GM10266 (cell line): ENCODE measurements around the gene TELO2.

ENCODE experiments used
- DNase-seq: peaks from one replicate; pipeline ENCODE4 v3.0.0; 2012; ENCODE audit errors: extremely low spot score
- CTCF ChIP-seq: IDR thresholded peaks from 2 replicates; pipeline ENCODE4 v1.5.1; 2012; ENCODE audit warnings: mild to moderate bottlenecking, low read depth; ENCODE audit not compliant: control insufficient read depth, insufficient read depth; ENCODE audit errors: missing control alignments

TELO2 gene

GRCh38 chr16:1528921-1529537 is 35.9 kb downstream of the TELO2 start:
- DNase-seq, result no peak
- TF ChIP-seq CTCF, result no peak

GRCh38 chr16:1530349-1530882 is 37.3 kb downstream of the TELO2 start:
- TF ChIP-seq CTCF, result no peak
- DNase-seq, result no peak

GRCh38 chr16:1530883-1531637 is 37.9 kb downstream of the TELO2 start:
- TF ChIP-seq CTCF, result no peak
- no peak for DNase-seq

- no peak for TF ChIP-seq CTCF
- DNase-seq, result no peak
These were observed 38.4 kb downstream of the TELO2 start for GRCh38 chr16:1531638-1531910.

GRCh38 chr16:1532081-1532760 is 39.1 kb downstream of the TELO2 start:
- DNase-seq, result no peak
- TF ChIP-seq CTCF, result no peak

- TF ChIP-seq CTCF, result no peak
- DNase-seq, result no peak
These were observed 39.6 kb downstream of the TELO2 start for GRCh38 chr16:1532771-1533170.

- TF ChIP-seq CTCF, result no peak
- no peak for DNase-seq
These were observed 40.3 kb downstream of the TELO2 start, which contains the start of gene TMEM204 for GRCh38 chr16:1533443-1533951. TMEM204 (plus strand) TSS chr16:1533666; CDS start chr16:1534276, 610 bp downstream.
